ENCODE data around the gene CCM2L. TPM values are rescaled to one million over a fixed set of nuclear protein-coding genes. Genes with fewer than 3 reads are reported as not detected.
A peak's percentile ranks its signal among the peaks of the same experiment; 100 is the strongest.

The CCM2L gene
- total RNA-seq, result not detected

DNA sequence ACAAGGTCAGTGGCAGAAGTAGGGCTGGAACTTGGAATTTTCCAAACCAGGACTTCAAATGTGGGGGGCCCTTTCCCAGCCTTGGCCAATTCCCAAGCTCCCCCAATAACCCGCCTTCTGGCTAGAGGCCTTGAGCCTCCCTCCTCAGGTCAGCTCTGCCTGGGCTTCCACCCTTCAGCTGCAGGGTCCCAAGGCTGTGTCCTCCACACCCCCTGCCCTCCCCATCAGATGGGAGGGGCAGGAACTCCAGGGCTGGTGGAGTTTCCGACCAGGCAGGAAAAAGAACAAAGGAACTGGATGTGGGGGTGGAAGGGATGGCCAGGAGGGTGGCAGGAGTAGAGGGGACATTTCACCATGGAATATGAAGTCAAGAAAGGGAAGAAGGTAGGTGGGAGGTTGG is at the start of gene CCM2L:
Gene CCM2L (plus strand): TSS at position 338 of the 400 bp plus-strand sequence. CDS start 17 bp downstream, at position 355.
- POLR2A ChIA-PET, result no interaction called here
- no peak for ATAC-seq
- no peak for DNase-seq
- H3K4me1 Mint-ChIP-seq (ENCODE audit: low read depth), result no peaks in the 10 kb centered on the region
- H3K4me3 Mint-ChIP-seq, result no peak within 1 kb of the TSS
- H3K27me3 Mint-ChIP-seq, result peaks cover 8% of the 10 kb centered on the region
- no peaks in the 10 kb centered on the region for H3K36me3 Mint-ChIP-seq (ENCODE audit: low read depth)
- intact Hi-C loops (cut with micrococcal nuclease), result no loop called here
- H3K27ac Mint-ChIP-seq, result no peak within 1 kb of the TSS
- CTCF ChIA-PET, result interaction anchor here (1.0 kb wide), 1 partner anchor 92 kb away, joined by 3 read pairs; no protein-coding TSS in a partner anchor
- H3K9me3 Mint-ChIP-seq, result no peaks in the 10 kb centered on the region
- TF ChIP-seq, protein P1, sequence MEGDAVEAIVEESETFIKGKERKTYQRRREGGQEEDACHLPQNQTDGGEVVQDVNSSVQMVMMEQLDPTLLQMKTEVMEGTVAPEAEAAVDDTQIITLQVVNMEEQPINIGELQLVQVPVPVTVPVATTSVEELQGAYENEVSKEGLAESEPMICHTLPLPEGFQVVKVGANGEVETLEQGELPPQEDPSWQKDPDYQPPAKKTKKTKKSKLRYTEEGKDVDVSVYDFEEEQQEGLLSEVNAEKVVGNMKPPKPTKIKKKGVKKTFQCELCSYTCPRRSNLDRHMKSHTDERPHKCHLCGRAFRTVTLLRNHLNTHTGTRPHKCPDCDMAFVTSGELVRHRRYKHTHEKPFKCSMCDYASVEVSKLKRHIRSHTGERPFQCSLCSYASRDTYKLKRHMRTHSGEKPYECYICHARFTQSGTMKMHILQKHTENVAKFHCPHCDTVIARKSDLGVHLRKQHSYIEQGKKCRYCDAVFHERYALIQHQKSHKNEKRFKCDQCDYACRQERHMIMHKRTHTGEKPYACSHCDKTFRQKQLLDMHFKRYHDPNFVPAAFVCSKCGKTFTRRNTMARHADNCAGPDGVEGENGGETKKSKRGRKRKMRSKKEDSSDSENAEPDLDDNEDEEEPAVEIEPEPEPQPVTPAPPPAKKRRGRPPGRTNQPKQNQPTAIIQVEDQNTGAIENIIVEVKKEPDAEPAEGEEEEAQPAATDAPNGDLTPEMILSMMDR (IDR thresholded peaks at IDR 0.05), result no peak

- Mint-ChIP-seq H3K4me3 (no peak overlapping the region), H3K27ac (no peak overlapping the region), H3K4me1 (ENCODE audit: low read depth) (no peaks in the 10 kb centered on the region), H3K9me3 (no peaks in the 10 kb centered on the region), H3K27me3 (peaks cover 33% of the 10 kb centered on the region), H3K36me3 (ENCODE audit: low read depth) (no peaks in the 10 kb centered on the region)
- DNase-seq, result no peak
- ChIA-PET CTCF (interaction anchor here (1.2 to 1.6 kb wide), 2 partner anchors 11 to 112 kb away, joined by 3 to 7 read pairs; partner anchors contain the start of gene PDRG1), POLR2A (no interaction called here)
- ATAC-seq, result no peak
- intact Hi-C loops (cut with micrococcal nuclease), result no loop called here
- TF ChIP-seq, protein P1 (IDR thresholded peaks at IDR 0.05), result no peak
Observed at GRCh38 chr20:31962761-31963160, 47.5 kb upstream of the CCM2L start.

- no peaks in the 10 kb centered on the region for H3K36me3 Mint-ChIP-seq (ENCODE audit: low read depth)
- no peak overlapping the region for H3K4me3 Mint-ChIP-seq
- H3K4me1 Mint-ChIP-seq (ENCODE audit: low read depth), result peaks cover 3% of the 10 kb centered on the region
- ATAC-seq, result no peak
- no peaks in the 10 kb centered on the region for H3K9me3 Mint-ChIP-seq
- POLR2A ChIA-PET, result no interaction called here
- no peak overlapping the region for H3K27ac Mint-ChIP-seq
- CTCF ChIA-PET, result interaction anchor here (0.7 to 1.6 kb wide), 4 partner anchors 12 to 114 kb away, joined by 3 to 7 read pairs (median 4); partner anchors contain the start of gene PDRG1
- intact Hi-C loops (cut with micrococcal nuclease), result no loop called here
- no peak for DNase-seq
- TF ChIP-seq, protein P1 (IDR thresholded peaks at IDR 0.05), result no peak
- H3K27me3 Mint-ChIP-seq, result peaks cover 33% of the 10 kb centered on the region
Observed at GRCh38 chr20:31963889-31964288, 46.3 kb upstream of the CCM2L start.

GRCh38 chr20:31966991-31967655 is 43.1 kb upstream of the CCM2L start:
- ChIA-PET CTCF (interaction anchor here (1.0 to 3.5 kb wide), 3 partner anchors 15 to 64 kb away, joined by 3 to 18 read pairs (median 5); partner anchors contain the start of gene PDRG1), POLR2A (interaction anchor here (1.1 kb wide), 1 partner anchor 16 kb away, joined by 3 read pairs; no protein-coding TSS in a partner anchor)
- Mint-ChIP-seq H3K36me3 (ENCODE audit: low read depth) (no peaks in the 10 kb centered on the region), H3K27ac (no peak overlapping the region), H3K9me3 (no peaks in the 10 kb centered on the region), H3K27me3 (peaks cover 42% of the 10 kb centered on the region), H3K4me1 (ENCODE audit: low read depth) (peaks cover 3% of the 10 kb centered on the region), H3K4me3 (peak overlapping the region; percentile 35)
- TF ChIP-seq, protein P1 (IDR thresholded peaks at IDR 0.05), result no peak
- DNase-seq (no peak), ATAC-seq (no peak)
- intact Hi-C loops (cut with micrococcal nuclease), result no loop called here

DNA sequence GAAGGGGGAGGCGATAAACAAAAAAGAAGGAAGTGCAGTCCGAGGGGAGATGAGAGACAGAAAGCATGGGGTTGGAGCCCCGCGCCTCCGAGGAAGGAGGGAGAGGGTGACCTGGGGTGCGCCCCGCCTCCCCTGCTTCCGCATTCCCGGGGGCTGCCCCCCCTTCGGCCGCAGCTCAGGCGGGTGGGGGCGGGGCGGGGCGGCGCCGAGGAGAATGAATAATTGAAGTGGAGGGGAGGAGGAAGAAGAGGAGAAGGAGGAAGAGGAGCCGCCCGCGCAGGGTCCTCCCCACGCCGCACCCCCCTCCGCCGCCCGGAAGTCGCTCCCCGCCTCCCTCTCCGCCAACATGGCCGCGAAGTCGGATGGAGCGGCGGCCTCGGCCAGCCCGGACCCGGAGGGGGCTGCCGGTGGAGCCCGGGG is 42.4 kb upstream of the CCM2L start, which contains the start of gene XKR7:
Gene XKR7 (plus strand): TSS at position 322 of the 420 bp plus-strand sequence. CDS start 25 bp downstream, at position 347.
- CTCF ChIA-PET, result interaction anchor here (1.0 to 3.5 kb wide), 2 partner anchors 16 to 144 kb away, joined by 3 to 18 read pairs; partner anchors contain the start of gene PDRG1
- POLR2A ChIA-PET, result no interaction called here
- H3K9me3 Mint-ChIP-seq, result no peaks in the 10 kb centered on the region
- H3K27me3 Mint-ChIP-seq, result peaks cover 40% of the 10 kb centered on the region
- DNase-seq (peak; percentile 35), ATAC-seq (peak; percentile 60)
- H3K4me1 Mint-ChIP-seq (ENCODE audit: low read depth), result peaks cover 3% of the 10 kb centered on the region
- H3K27ac Mint-ChIP-seq, result no peak within 1 kb of the TSS
- TF ChIP-seq, protein P1 (IDR thresholded peaks at IDR 0.05), result no peak
- no peaks in the 10 kb centered on the region for H3K36me3 Mint-ChIP-seq (ENCODE audit: low read depth)
- H3K4me3 Mint-ChIP-seq, result peak within 1 kb of the TSS; percentile 73
- intact Hi-C loops (cut with micrococcal nuclease), result no loop called here
